ENCODE data around the gene NFKB2.

Gene NFKB2

GRCh38 chr10:102422545-102423129 lies 27.1 kb downstream of the NFKB2 start:
- DNase-seq (ENCODE audit: low read depth) = no peak

DNA sequence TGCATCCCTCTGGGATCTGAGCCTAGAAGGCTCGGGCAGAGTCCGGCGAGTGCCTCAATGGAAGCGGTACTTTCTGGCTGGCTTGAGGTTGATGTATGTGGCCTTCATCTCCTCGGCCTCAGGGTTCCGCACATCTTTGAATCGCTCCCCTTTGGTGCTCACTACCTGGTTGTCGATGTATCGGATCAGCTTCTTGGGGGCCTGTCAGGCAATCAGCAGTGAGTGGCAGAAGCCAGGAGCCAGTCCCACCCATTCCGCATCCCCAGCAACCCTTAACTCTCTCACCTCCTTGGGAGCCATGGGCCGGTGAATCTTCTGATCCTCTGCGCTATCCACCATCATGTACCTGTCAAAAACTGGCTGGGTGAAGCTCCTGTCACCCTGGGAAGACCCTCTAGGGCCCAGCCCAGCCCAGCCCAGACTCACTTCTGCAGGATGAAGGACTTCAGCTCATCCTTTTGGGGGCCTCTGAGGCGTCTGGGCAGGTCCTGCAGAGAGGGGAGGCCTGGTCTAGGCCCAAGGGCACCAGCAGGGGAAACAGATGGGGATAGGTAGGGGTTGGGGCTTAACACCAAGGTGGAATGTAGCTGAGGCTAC lies 28.0 kb downstream of the NFKB2 start:
- DNase-seq (ENCODE audit: low read depth) = no peak

DNA sequence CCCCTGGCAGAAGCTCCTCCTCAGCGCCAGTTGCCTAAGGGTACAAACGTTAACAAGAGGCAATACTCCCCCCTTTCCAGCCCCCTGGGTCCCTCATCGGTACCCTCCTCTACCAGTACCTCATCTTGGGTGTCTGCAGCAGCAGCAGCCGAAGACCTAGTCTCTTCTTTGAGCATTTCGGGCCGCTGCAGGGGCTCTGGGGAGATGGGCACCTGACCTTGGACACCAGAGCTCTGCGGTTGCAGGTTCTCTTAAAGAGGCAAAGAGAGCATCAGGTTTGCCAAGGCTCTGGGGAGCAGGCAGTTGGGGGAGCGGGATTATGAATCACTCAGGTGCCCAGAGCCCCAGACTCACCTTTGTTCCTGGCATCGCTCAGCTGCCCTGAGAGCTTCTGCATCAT lies 28.6 kb downstream of the NFKB2 start:
- no peak for DNase-seq (ENCODE audit: low read depth)

GRCh38 chr10:102424916-102425315 lies 29.4 kb downstream of the NFKB2 start:
- no peak for DNase-seq (ENCODE audit: low read depth)

DNA sequence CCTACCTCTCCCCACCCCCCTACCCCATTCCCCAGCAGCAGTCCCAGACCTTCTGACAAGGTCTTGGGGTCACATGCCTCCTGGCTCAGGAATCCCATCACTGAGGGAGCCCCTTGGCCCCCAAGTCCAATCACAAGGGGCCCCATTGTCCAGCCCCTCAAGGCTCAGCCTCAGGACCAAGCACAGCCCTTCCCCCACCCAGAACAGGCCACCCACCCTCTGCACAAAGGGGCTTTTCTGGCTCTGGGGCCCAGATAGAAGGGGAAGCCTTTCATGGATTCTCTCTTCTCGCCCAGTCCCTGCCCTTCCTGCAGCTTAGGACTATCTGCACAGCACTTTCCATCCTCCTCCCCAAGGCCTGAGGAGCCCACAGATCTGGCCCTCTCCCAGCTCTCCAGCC lies 29.9 kb downstream of the NFKB2 start:
- no peak for DNase-seq (ENCODE audit: low read depth)

- DNase-seq (ENCODE audit: low read depth) = no peak
These were observed 31.3 kb downstream of the NFKB2 start for GRCh38 chr10:102426803-102427287.

DNA sequence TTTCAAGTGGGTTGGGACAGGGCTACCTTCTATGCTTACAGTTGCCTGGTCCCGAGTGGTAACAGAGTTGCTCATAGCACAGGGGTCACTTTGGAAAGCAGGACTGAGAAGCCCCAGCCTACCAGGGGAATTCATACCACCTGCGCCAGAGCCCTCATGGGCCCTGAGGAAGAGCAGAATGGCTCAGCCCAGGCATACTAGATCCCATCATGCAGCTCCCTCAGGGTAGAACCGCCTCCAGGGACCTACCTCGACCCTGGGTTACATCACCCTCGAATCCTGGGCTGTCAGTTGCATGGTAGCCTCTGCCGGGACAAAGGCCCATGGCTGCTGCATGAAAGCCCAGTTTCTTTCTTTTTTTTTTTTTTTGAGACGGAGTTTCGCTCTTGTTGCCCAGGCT lies 34.0 kb downstream of the NFKB2 start:
- no peak for DNase-seq (ENCODE audit: low read depth)

DNA sequence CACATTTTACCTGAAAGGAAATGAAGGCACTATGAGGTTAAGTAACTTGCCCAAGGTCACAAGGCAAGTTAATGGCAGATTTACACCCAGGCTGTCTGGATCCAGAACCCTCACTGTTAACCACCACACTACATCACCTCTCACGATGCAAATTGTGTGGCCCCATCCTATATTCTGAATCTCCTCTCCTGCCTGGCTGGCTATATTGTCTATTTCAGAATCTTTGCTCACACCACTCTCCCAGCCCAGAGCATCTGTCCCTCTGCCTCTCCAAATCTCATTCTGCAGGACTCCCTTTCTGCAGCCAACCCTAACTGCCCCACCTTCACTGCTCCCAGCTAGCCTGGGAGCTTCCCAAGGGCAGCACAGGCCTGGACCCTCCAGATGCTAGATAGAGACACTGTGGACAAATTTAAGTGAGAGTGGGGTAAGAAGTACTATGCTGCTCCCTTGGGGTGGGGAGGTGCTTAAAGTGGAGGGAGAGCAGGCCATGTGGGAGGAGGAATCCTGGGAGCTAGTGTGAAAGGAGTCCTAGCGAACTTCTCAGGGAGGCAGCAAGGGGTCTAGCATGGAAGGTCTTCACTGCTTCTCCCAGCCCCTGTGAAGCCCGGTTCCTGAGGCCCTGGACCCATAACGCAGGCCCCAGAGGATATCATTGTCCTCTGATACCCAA lies 36.1 kb downstream of the NFKB2 start:
- DNase-seq (ENCODE audit: low read depth) = no peak

- peak; percentile 94 for DNase-seq (ENCODE audit: low read depth)
These were observed 36.9 kb downstream of the NFKB2 start, which contains the start of gene CUEDC2 for GRCh38 chr10:102432162-102432950. TSS of gene CUEDC2 (minus strand) at chr10:102432574. CDS start at chr10:102425188, 7,386 bp downstream.

DNA sequence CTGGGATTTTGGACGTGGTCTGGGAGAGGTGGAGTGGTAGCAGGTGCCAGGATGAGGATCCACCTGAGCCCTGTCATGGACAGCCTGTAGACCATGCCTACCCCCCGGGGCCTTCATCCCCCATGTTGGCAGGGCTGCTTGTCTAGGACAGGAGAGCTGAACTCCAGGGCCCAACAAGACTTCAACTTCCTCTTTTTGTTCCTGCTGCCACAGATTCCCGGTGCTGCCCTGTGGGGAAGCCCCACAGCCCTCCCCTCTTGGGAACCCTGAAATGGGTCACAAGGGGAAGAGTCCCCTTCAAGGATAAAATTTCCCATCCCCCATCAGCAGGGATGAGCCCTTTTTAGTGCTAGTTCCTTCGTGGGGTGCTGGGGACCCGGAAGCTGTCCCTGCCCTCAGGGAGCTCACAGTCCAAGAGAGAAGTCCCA lies 38.1 kb downstream of the NFKB2 start:
- DNase-seq (ENCODE audit: low read depth) = no peak

GRCh38 chr10:102434394-102435132 lies 39.1 kb downstream of the NFKB2 start:
- DNase-seq (ENCODE audit: low read depth) = no peak

GRCh38 chr10:102435133-102435497 lies 39.6 kb downstream of the NFKB2 start:
- DNase-seq (ENCODE audit: low read depth) = no peak

GRCh38 chr10:102435529-102436233 lies 40.2 kb downstream of the NFKB2 start:
- no peak for DNase-seq (ENCODE audit: low read depth)

- DNase-seq (ENCODE audit: low read depth) = no peak
These were observed 40.8 kb downstream of the NFKB2 start for GRCh38 chr10:102436312-102436711.

- no peak for DNase-seq (ENCODE audit: low read depth)
These were observed 42.0 kb downstream of the NFKB2 start for GRCh38 chr10:102437515-102437914.

- no peak for DNase-seq (ENCODE audit: low read depth)
These were observed 42.9 kb downstream of the NFKB2 start for GRCh38 chr10:102438374-102438773.

DNA sequence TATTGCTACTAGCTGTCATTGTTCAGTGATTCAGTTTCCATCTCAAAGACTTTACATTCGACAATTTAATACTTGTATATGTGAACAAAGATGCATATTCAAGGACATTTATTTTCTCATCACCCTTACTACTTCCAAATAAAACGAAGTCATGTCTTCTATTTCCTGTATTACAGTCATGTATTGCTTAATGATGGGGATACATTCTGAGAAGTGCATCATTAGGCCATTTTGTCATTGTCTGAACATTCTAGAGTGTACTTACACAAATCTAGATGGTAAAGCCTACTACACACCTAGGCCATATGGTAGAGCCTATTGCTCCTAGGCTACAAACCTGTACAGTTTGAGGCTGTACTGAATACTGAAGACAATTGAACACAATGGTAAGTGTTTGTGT lies 49.3 kb downstream of the NFKB2 start:
- no peak for DNase-seq (ENCODE audit: low read depth)

DNA sequence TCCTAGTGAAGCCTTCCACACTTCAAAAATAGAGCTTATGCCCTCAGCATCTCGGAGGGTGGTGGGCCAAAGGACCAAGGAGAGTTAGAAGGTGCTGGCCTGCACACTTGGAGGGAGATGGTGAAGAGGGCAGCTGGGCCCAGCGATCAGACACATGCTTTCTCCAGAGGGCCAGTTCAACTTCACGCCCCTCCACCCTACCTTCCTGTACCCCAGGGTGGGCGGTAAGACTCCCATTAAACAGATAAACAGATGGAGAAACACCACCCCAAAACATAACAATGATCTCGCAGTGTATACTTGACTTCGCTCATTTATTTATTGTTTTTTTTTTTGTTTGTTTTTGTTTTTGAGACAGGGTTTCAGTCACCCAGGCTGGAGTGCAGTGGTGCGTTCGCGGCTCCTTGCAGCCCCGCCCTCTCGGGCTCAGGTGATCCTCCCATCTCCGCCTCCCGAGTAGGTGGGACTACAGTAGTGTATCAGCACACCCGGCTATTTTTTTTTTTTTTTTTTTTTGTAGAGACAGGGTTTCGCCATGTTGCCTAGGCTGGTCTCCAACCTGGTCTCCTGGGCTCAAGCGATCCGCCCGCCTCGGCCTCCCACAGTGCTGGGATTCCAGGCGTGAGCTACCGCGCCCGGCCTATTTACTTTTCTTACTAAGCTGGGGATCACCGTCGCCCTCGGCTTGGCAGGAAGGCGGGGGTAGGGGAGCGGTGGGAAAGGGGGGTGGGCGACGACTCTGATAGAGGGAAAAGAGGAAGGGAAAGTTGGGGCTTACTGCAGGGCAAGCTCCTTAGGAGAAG lies 54.0 kb downstream of the NFKB2 start:
- no peak for DNase-seq (ENCODE audit: low read depth)

GRCh38 chr10:102450124-102450373 lies 54.5 kb downstream of the NFKB2 start:
- DNase-seq (ENCODE audit: low read depth) = no peak

- DNase-seq (ENCODE audit: low read depth) = peak; percentile 69
These were observed 55.0 kb downstream of the NFKB2 start for GRCh38 chr10:102450374-102451104.
